Measurements from ENCODE around the gene ITGA11.

ITGA11 gene

DNA sequence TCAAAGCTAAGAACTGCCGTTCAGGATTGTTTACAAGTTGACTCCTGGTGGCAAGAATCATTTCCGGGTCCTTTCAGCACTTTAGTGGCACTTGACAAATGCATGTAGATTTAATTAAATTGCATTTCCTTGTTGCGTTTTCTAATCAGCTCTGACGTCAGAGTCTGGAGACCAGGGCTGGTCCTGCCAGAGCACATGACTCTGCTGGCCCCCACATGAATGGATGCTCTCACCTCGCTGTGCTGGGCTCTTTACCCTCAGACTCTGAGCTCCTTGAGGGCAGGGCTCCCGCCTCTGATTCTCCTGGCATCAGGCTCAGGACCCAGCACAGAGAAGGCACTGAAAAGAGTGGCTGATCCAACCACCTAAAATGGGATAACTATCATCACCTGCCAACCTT, 85.0 kb downstream of the ITGA11 start:
- no peak for DNase-seq

GRCh38 chr15:68345481-68345880, 86.5 kb downstream of the ITGA11 start:
- no peak for DNase-seq

DNA sequence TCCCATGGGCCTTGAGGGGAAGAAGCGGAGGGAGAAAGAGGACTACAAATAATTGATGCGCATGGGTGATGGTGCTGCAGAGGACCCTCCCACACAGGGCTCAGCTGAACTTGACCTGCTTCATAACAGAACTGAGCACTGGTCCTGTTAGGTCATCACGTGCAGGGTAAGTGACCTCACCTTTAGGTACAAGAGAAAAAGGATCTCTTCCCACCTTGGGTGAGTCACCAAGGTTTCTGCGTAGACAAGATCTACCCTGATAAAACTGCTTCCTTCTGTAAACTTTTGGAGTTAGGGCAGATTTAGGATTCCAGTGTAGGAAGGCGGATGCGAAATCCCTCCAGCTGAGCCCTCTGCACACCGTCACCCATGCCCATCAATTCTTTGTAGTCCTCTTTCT, 87.4 kb downstream of the ITGA11 start:
- no peak for DNase-seq

- no peak for DNase-seq
These were observed 88.3 kb downstream of the ITGA11 start for GRCh38 chr15:68343579-68344225.

DNA sequence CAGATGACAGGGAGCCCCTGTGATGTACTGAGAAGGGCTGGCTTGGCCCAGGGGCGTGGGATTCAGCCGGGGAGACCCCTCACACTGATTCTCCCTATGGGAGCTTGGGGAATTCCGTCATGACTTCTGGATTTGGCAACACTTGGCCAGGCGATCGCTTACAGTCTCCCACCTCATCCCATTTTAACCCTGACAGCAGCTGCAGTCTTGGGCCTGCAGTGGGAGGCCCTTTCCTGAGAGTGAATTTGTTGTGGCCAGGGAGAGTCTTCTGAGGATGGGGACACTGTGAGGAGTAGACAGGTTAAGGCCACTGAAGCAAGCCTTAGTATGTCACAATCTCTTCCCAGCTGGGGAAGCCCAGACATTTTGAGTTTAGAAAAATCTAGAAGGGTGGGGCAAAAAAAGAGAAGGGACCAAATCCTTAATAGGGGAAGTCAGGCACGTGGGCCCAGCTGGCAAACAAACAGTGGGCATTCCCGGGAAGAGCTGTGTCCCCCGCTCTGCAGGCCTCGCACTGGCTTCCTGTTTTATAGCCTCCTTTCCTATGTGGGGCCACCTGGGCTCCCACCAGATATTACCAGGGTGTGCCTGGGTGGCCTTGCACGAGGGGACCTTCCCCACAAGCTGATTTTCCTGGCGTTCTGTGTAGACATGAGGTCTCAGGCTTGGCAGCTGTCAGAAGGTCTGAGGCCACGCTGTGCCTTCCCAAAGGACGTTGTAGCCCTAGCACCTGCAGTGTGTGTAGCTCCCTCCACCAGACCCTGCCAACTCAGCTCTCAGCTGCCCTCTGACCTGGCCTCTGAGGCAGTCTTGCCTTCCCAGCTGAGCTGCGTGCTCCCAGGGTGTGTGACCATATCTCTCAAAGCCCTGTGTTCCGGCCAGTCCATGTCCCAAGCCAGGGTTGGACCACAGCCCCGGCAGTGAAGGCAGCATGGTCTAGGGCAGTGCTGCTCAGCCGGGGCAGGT, 89.9 kb downstream of the ITGA11 start:
- DNase-seq: no peak

DNA sequence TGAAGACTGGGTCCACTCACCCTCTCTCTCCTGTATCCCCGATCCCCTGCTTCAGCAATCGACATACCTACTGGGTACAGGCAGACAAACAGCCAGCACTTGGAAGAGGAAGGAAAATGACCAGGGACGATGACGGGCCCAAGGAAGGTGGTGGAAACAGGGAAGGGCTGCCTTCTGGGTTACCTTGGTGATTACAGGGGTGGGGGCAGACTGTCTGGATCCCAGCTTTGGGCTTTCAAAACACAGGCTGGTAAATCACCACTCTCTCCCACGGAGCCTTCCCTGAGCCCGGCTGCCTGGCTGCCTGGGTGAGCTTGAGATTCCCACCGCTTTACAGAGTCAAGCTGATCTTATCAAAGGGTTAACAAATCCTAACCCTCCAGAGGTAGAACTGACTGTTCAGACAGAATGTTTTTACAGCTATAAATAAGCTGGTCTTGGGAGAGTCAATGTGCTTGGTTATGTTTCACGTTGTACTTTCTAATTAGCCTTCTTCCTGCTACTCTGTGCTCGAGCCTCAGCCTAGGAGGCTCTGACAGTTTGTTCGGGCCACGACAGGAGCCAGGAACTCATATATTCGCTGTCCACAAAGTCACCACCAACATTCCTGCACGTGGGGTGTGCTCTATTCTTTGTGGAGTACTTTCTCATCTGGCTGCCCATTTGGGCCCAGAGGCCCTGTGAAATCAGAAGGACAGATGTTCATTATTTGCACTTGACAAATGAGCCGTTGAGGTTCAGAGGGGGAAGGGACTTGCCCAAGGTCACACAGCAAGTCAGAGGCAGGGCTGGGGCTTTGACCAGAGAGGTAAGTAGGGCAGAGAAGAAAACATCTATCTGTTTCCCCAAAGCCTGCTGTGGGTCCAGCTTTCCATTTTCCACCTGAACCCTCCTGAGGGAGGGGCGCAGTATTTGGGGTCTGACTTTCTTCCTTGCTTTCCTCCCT, 91.0 kb downstream of the ITGA11 start:
- no peak for DNase-seq

- DNase-seq: no peak
These were observed 92.5 kb downstream of the ITGA11 start for GRCh38 chr15:68339481-68339880.

DNA sequence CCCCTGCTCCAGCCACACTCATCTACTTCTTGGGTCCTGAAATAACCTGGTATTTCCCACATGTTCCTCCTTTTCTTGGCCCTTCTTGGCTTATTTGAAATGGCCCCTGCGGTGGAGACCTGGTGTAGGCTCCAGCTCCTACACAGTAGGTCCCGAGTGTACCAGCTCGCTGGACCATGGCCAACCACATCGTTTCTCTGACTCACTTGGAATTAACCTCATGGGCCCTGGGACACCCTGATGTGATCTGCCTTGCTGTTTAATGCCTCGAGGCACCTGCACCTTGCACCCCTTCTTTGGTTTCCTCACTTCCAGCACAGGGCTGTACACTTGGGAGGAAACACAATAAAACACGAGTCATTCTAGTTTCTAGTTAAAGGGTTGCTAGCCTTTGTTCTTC, 94.1 kb downstream of the ITGA11 start:
- DNase-seq: no peak

DNA sequence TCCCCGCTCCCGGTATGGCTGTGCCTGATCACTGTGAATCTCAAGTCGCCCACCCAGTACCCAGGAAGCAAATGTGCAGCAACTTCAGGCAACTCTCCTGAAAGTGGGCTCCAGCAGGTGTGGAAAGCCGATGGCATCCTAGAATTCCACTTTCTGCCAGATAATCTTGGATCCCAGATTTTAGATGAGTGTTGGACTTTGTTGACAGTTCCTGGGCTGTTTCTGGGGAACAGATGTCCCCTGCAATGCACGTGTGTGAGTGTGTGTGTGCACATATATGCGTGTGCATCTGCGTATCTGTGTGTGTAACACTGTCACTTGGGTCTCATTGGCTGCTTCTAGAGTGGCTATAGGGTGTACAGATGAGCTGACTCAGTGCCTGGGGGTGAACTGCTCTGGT, 95.4 kb downstream of the ITGA11 start:
- no peak for DNase-seq

GRCh38 chr15:68335655-68336054, 96.3 kb downstream of the ITGA11 start:
- DNase-seq: no peak

- peak; percentile 81 for DNase-seq
These were observed 96.7 kb downstream of the ITGA11 start for GRCh38 chr15:68335251-68335650.

GRCh38 chr15:68334661-68335124, 97.3 kb downstream of the ITGA11 start:
- no peak for DNase-seq

DNA sequence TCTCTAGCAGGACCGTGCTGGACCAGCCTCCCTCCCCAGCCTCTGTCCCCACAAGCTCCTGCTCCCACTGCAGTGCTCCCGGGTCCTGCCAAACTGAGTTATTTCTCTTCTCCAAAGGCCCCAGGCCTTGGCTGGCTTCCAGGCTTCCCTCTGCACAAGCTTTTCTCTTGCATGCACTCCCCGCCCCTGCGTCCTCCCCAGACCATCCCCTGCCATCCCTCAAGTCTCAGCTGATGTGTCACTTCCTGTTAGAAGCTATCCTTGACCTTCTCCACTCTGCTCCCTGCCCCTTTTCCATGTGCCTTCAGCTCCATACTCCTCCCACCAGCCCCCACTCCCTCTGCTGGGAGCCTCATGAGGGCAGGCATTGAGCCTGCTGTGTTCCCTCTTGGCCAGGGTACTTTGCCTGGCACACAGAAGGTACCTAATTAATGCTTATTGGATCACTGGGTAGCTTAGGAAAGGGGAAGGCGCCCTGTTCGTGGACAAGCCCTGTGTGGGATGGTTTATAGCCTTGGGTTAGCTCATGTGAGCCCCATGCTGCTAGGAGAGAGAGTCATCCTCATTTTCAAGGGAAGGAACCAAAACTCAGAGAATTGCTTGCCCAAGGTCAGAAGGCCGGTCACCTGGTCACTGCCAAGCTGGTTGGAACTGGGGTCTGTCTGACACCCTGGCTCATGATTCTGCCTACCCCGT, 98.0 kb downstream of the ITGA11 start:
- DNase-seq: peak; percentile 7

- DNase-seq: no peak
These were observed 99.7 kb downstream of the ITGA11 start for GRCh38 chr15:68332266-68332665.

DNA sequence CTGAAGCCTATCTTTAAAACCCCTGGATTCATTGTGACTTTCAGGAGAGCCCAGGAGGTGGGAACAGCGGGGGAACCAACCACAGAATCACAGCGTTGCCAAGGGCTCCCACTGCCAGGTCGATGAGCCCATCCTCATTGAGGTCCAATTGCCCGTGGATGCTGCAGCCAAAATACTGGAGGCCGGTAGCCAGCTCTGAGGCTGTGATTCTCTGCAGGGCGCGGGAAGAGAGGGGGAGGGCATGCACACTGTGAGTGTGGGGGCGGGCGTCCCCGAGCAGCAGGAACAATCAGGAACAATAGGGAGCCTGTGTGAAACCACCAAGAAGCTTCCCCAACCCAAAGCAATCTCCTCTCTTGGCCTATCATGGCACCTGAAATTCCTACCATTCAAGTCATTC, 101.1 kb downstream of the ITGA11 start:
- DNase-seq: peak; percentile 86

DNA sequence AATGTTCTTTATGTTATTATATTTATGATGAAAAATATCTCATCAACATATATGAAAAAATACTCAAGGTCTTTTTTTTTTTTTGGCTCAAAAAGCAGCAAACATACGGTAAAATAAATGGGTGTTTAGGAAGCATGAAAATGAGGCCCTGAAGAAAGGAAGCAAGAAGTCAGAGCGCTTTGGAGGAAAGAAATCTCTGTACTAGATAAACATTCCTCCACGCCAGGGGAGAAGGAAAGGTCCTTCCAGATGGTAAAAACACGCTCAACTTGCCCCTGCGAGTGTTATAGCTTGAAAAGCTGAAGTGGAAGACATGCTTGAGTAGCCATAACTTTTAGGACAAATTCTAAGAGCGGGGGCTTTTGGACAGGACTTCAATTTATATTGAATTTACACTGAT, 101.5 kb downstream of the ITGA11 start:
- DNase-seq: no peak

GRCh38 chr15:68328964-68329363, 103.0 kb downstream of the ITGA11 start:
- no peak for DNase-seq

GRCh38 chr15:68328443-68328842, 103.5 kb downstream of the ITGA11 start:
- DNase-seq: no peak

DNA sequence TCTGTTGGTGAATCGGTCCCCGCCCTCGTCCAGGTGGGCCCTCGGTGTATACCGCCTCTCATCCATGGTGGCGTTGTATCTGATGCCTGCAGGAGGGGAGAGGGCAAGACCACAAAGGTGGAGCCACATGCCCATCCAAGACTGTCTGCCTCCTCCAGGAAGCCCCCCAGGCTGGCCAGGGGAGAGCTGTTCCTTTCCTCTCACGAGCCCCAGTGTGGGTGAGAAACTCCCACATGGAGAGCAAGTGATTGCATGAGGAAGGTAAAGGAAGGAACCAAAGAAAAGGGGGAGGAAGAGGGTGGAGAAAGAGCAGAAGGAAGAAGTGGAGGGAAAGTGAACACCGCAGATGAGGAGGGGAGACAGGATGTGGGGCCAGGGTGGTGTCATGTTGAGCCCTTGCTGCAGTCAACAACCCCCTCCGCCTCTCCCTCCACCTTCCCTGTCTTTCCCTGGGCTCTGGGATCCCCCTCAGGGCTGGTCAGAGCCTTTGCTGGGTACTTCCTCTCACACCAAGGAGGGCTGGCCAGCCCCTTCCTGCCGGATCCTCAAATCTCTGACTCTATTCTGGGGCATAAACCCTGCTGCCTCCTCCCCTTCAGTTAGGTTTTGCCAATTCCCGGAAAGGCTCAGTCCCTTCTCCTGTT, 105.1 kb downstream of the ITGA11 start:
- DNase-seq: no peak

DNA sequence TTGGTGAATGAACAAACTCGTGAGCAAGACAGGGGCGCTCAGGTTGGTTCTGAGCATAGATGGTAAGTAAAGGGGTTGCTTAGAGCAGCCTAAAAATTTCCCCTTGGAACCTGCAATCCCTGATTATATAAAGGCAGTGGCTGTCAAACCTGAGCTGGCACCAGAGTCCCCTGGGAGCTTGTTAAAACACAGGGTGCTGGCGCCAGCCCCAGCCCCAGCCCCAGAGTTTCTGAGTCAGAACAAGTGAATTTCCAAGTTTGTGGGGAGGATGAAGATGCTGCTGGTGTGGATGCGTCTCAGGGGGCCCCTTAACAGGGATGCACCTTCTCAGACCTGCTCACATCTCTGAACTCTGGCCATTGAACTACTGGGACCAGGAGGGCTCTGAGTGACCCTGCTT, 106.2 kb downstream of the ITGA11 start:
- DNase-seq: no peak

- no peak for DNase-seq
These were observed 109.2 kb downstream of the ITGA11 start for GRCh38 chr15:68322796-68323195.

DNA sequence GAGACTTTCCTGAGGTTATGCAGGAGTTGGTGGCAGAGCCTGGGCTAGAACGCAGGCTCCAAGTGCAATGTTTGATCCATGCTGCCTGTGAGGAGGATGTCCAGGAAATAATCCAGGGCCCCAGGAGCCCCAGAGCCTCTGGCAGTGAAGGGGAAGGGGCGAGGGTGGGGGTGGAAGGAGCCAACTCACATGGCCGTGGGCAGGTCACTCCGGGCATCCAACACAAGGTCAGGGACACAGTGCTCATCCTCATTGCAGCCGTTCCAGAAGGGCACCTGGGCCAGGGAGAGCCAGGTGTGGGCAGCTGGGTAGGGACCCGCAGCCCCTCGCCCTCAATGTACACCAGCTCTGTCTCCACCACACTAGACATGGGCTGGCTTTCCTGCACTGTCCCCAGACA, 110.7 kb downstream of the ITGA11 start:
- DNase-seq: no peak

Measured in NCI-H345 (cell line).